HG03432 (cell line): ENCODE data around the gene WDR36.
"Not testable (repeated sequence)": the region's sequence is repeated elsewhere in the genome, so short reads cannot be mapped to it uniquely, and the experiment has no call there.

Experiments
- ATAC-seq: cut with Tn5 transposase; IDR thresholded peaks from one replicate; pipeline ENCODE4 v1.9.1; 2021; ENCODE audit warnings: mild to moderate bottlenecking, moderate library complexity; ENCODE audit not compliant: unreplicated experiment

Gene WDR36

GRCh38 chr5:111134864-111135263 lies 42.7 kb downstream of the WDR36 start:
- ATAC-seq, result no peak

- no peak for ATAC-seq
Measured at GRCh38 chr5:111135363-111135762, 43.2 kb downstream of the WDR36 start.

- no peak for ATAC-seq
Measured at GRCh38 chr5:111135946-111136345, 43.8 kb downstream of the WDR36 start.

GRCh38 chr5:111138096-111138495 lies 45.9 kb downstream of the WDR36 start:
- ATAC-seq, result no peak

- not testable (repeated sequence) for ATAC-seq
Measured at GRCh38 chr5:111141471-111141870, 49.3 kb downstream of the WDR36 start.

- ATAC-seq, result no peak
Measured at GRCh38 chr5:111142932-111143331, 50.8 kb downstream of the WDR36 start.

- peak; percentile 36 for ATAC-seq
Measured at GRCh38 chr5:111143910-111144309, 51.8 kb downstream of the WDR36 start.

- peak; percentile 98 for ATAC-seq
Measured at GRCh38 chr5:111144352-111144930, 52.3 kb downstream of the WDR36 start.

- ATAC-seq, result no peak
Measured at GRCh38 chr5:111146053-111146452, 53.9 kb downstream of the WDR36 start.

GRCh38 chr5:111147502-111147901 lies 55.4 kb downstream of the WDR36 start:
- ATAC-seq, result no peak

GRCh38 chr5:111151998-111152397 lies 59.9 kb downstream of the WDR36 start:
- no peak for ATAC-seq

- no peak for ATAC-seq
Measured at GRCh38 chr5:111153483-111153882, 61.3 kb downstream of the WDR36 start.

GRCh38 chr5:111153945-111154344 lies 61.8 kb downstream of the WDR36 start:
- ATAC-seq, result no peak

- ATAC-seq, result peak; percentile 78
Measured at GRCh38 chr5:111158105-111158744, 66.1 kb downstream of the WDR36 start.

- peak; percentile 45 for ATAC-seq
Measured at GRCh38 chr5:111159845-111160244, 67.7 kb downstream of the WDR36 start.

GRCh38 chr5:111163000-111163399 lies 70.9 kb downstream of the WDR36 start:
- no peak for ATAC-seq

GRCh38 chr5:111165058-111165457 lies 72.9 kb downstream of the WDR36 start:
- no peak for ATAC-seq

GRCh38 chr5:111167551-111167950 lies 75.4 kb downstream of the WDR36 start:
- ATAC-seq, result no peak

GRCh38 chr5:111168608-111169007 lies 76.5 kb downstream of the WDR36 start:
- no peak for ATAC-seq

GRCh38 chr5:111169269-111169668 lies 77.1 kb downstream of the WDR36 start:
- no peak for ATAC-seq

- no peak for ATAC-seq
Measured at GRCh38 chr5:111170279-111170678, 78.1 kb downstream of the WDR36 start.

- ATAC-seq, result no peak
Measured at GRCh38 chr5:111172504-111172903, 80.4 kb downstream of the WDR36 start.

GRCh38 chr5:111173476-111173875 lies 81.3 kb downstream of the WDR36 start:
- no peak for ATAC-seq
